ENCODE data around the gene CYB5R2. TPM values are rescaled to one million over a fixed set of nuclear protein-coding genes. Genes with fewer than 3 reads are reported as not detected.

CYB5R2 gene
- total and polyA plus RNA-seq, 2 donors (not counting 1 experiment from before 2014, with no cell fraction given) = 1.4 to 4.8 TPM

- no peak for TF ChIP-seq CTCF (IDR thresholded peaks at IDR 0.05)
- TF ChIP-seq EZH2 (IDR thresholded peaks at IDR 0.05; ENCODE audit: borderline replicate concordance, insufficient read depth, low read depth, low read length, poor library complexity, severe bottlenecking) = no peak
- CTCF ChIA-PET = interaction anchor here (1.0 to 5.6 kb wide), 7 partner anchors 9 to 572 kb away, joined by 3 to 53 read pairs (median 4); no protein-coding TSS in a partner anchor
- H3K36me3 ChIP-seq (replicated peaks in 1 of 2; ENCODE audit: control extremely low read depth in 1 of 2, control insufficient read depth in 1 of 2, extremely low read depth in 1 of 2, insufficient read depth in 2 of 2, low read length in 1 of 2) = no peaks in the 10 kb centered on the region
- H3K79me2 ChIP-seq (ENCODE audit: control insufficient read depth, insufficient read depth, low read length) = no peaks in the 10 kb centered on the region
- no peak overlapping the region for H3K27ac ChIP-seq (ENCODE audit: low read length in 2 of 2)
- H3K9me3 ChIP-seq (ENCODE audit: control extremely low read depth in 1 of 3, control insufficient read depth in 2 of 3, insufficient read depth in 1 of 3, low read length in 2 of 3) = no peaks in the 10 kb centered on the region
- Mint-ChIP-seq H3K4me3 (no peak overlapping the region), H3K27ac (no peak overlapping the region), H3K27me3 (peaks cover 1% of the 10 kb centered on the region), H3K9me3 (ENCODE audit: insufficient read depth) (no peaks in the 10 kb centered on the region), H3K4me1 (peaks cover 23% of the 10 kb centered on the region)
- no peak for ATAC-seq (ENCODE audit: low read depth)
- peaks cover 16 to 21% of the 10 kb centered on the region in 2 donors for H3K4me1 ChIP-seq (ENCODE audit: control insufficient read depth in 2 of 2, insufficient read depth in 2 of 2, low read length in 2 of 2)
- intact Hi-C loops (cut with micrococcal nuclease) = no loop called here
- peaks cover 0 to 14% (median 3%) of the 10 kb centered on the region in 4 experiments for H3K27me3 ChIP-seq (replicated peaks in 1 of 4; ENCODE audit: control extremely low read depth in 1 of 4, control insufficient read depth in 3 of 4, insufficient read depth in 4 of 4, low read length in 3 of 4)
- H3K9ac ChIP-seq (ENCODE audit: low read length) = no peak overlapping the region
- no CpG with 5 or more reads among the region's 5 CpGs for WGBS (ENCODE audit: insufficient coverage)
- H4K20me1 ChIP-seq (ENCODE audit: control insufficient read depth, insufficient read depth, low read length, poor library complexity, severe bottlenecking) = no peaks in the 10 kb centered on the region
- POLR2A ChIA-PET = no interaction called here
- no peak overlapping the region for H3K4me3 ChIP-seq (ENCODE audit: control extremely low read depth in 1 of 5, extremely low read depth in 1 of 5, insufficient read depth in 1 of 5, low read depth in 2 of 5, low read length in 4 of 5)
- H3K4me2 ChIP-seq (replicated peaks; ENCODE audit: low read depth, low read length, poor library complexity, severe bottlenecking) = no peak overlapping the region
- DNase-seq = no peak
- no peak overlapping the region for H2AFZ ChIP-seq (ENCODE audit: insufficient read depth, low read depth, low read length, poor library complexity, severe bottlenecking)
These were observed 4.4 kb downstream of the CYB5R2 start for GRCh38 chr11:7668911-7669310.

- TF ChIP-seq CTCF (IDR thresholded peaks at IDR 0.05) (no peak), EZH2 (IDR thresholded peaks at IDR 0.05; ENCODE audit: borderline replicate concordance, insufficient read depth, low read depth, low read length, poor library complexity, severe bottlenecking) (no peak)
- ChIA-PET POLR2A (no interaction called here), CTCF (interaction anchor here (1.0 to 5.6 kb wide), 5 partner anchors 9 to 316 kb away, joined by 3 to 53 read pairs (median 4); no protein-coding TSS in a partner anchor)
- Histone ChIP-seq H3K9ac (ENCODE audit: low read length) (no peak overlapping the region), H3K27me3 (replicated peaks in 1 of 4; ENCODE audit: control extremely low read depth in 1 of 4, control insufficient read depth in 3 of 4, insufficient read depth in 4 of 4, low read length in 3 of 4) (peaks cover 0 to 12% (median 3%) of the 10 kb centered on the region in 4 experiments), H3K4me1 (ENCODE audit: control insufficient read depth in 2 of 2, insufficient read depth in 2 of 2, low read length in 2 of 2) (peaks cover 11 to 21% of the 10 kb centered on the region in 2 donors), H4K20me1 (ENCODE audit: control insufficient read depth, insufficient read depth, low read length, poor library complexity, severe bottlenecking) (no peaks in the 10 kb centered on the region), H2AFZ (ENCODE audit: insufficient read depth, low read depth, low read length, poor library complexity, severe bottlenecking) (no peak overlapping the region), H3K4me3 (ENCODE audit: control extremely low read depth in 1 of 5, extremely low read depth in 1 of 5, insufficient read depth in 1 of 5, low read depth in 2 of 5, low read length in 4 of 5) (no peak overlapping the region), H3K9me3 (ENCODE audit: control extremely low read depth in 1 of 3, control insufficient read depth in 2 of 3, insufficient read depth in 1 of 3, low read length in 2 of 3) (no peaks in the 10 kb centered on the region), H3K36me3 (replicated peaks in 1 of 2; ENCODE audit: control extremely low read depth in 1 of 2, control insufficient read depth in 1 of 2, extremely low read depth in 1 of 2, insufficient read depth in 2 of 2, low read length in 1 of 2) (no peaks in the 10 kb centered on the region), H3K27ac (ENCODE audit: low read length in 2 of 2) (no peak overlapping the region), H3K4me2 (replicated peaks; ENCODE audit: low read depth, low read length, poor library complexity, severe bottlenecking) (no peak overlapping the region), H3K79me2 (ENCODE audit: control insufficient read depth, insufficient read depth, low read length) (no peaks in the 10 kb centered on the region)
- Mint-ChIP-seq H3K27me3 (no peaks in the 10 kb centered on the region), H3K27ac (no peak overlapping the region), H3K4me3 (no peak overlapping the region), H3K4me1 (peaks cover 22% of the 10 kb centered on the region), H3K9me3 (ENCODE audit: insufficient read depth) (no peaks in the 10 kb centered on the region)
- no peak for DNase-seq
- intact Hi-C loops (cut with micrococcal nuclease) = no loop called here
- 94% methylated on average over 4 of the region's 7 CpGs for WGBS (ENCODE audit: insufficient coverage)
- ATAC-seq (ENCODE audit: low read depth) = no peak
These were observed 4.8 kb downstream of the CYB5R2 start for GRCh38 chr11:7668464-7668863.
